ENCODE data around the gene PTPMT1. TPM values are rescaled to one million over a fixed set of nuclear protein-coding genes. Genes with fewer than 3 reads are reported as not detected.

PTPMT1 gene
- total RNA-seq, 1 donor from 2014 or later, result 34.9 TPM

DNA sequence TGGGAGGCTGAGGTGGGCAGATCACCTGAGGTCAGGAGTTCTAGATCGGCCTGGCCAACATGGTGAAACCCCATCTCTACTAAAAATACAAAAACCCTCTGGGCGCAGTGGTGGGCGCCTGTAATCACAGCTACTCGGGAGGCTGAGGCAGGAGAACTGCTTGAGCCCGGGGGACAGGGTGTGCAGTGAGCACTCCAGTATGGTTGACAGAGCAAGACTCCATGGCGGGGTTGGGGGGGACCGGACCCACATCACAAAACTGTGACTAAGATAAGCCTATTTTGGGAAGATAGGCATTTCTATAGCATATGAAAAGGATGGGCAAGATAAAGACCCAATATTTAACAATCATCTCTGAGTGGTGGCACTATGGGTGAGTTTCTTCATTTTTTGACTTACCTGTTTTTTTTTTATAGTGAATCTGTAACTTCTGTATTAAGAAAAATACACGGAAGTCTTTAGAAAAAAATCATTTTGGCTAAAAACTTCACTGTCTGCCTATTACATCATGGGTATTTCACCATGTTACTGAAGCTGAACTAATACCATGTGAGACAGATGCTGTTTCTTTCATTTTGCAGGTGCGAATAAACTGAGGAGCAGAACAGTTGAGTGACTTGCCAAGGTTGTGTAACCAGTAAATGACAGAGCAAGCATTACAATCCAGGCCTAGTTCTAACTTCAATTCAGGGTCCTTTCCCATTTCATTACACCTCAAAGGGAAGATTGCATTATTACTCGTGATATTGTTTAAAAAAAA is 14.9 kb upstream of the PTPMT1 start:
- peaks cover 13% of the 10 kb centered on the region for H3K36me3 Mint-ChIP-seq (ENCODE audit: low read depth, unreplicated experiment)
- H3K27ac Mint-ChIP-seq (ENCODE audit: unreplicated experiment), result peak overlapping the region; percentile 57
- TF ChIP-seq CTCF (IDR thresholded peaks at IDR 0.05; ENCODE audit: unreplicated experiment), result no peak
- peaks cover 8% of the 10 kb centered on the region for H3K27me3 Mint-ChIP-seq (ENCODE audit: unreplicated experiment)
- DNase-seq (ENCODE audit: low spot score), result no peak
- H3K4me3 Mint-ChIP-seq (ENCODE audit: unreplicated experiment), result peak overlapping the region; percentile 66
- H3K9me3 Mint-ChIP-seq (ENCODE audit: unreplicated experiment), result no peaks in the 10 kb centered on the region
- H3K4me1 Mint-ChIP-seq (ENCODE audit: unreplicated experiment), result peaks cover 24% of the 10 kb centered on the region

DNA sequence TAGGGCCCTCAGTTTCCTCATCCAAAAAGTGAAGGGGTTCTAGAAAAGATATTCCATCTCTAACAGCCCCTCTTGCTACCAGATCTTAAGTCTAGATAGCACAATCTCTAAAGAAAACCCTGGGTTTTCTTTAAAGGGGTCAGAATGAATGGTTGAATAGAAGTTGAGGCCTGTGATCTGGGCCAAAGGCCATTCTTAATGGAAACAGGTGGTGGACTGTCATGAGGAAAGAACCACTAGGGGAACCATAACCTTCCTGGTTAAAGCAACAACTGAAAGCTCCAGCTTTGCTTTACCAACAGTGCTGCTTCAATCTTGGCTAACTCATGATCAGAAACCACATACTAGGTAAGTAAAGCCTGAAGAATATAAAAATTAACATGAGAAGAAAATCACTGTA is 14.3 kb upstream of the PTPMT1 start:
- no peak for DNase-seq (ENCODE audit: low spot score)
- Mint-ChIP-seq H3K36me3 (ENCODE audit: low read depth, unreplicated experiment) (peaks cover 13% of the 10 kb centered on the region), H3K9me3 (ENCODE audit: unreplicated experiment) (no peaks in the 10 kb centered on the region), H3K4me1 (ENCODE audit: unreplicated experiment) (peaks cover 24% of the 10 kb centered on the region), H3K4me3 (ENCODE audit: unreplicated experiment) (peak overlapping the region; percentile 100), H3K27ac (ENCODE audit: unreplicated experiment) (peak overlapping the region; percentile 83), H3K27me3 (ENCODE audit: unreplicated experiment) (peaks cover 8% of the 10 kb centered on the region)
- no peak for TF ChIP-seq CTCF (IDR thresholded peaks at IDR 0.05; ENCODE audit: unreplicated experiment)

DNA sequence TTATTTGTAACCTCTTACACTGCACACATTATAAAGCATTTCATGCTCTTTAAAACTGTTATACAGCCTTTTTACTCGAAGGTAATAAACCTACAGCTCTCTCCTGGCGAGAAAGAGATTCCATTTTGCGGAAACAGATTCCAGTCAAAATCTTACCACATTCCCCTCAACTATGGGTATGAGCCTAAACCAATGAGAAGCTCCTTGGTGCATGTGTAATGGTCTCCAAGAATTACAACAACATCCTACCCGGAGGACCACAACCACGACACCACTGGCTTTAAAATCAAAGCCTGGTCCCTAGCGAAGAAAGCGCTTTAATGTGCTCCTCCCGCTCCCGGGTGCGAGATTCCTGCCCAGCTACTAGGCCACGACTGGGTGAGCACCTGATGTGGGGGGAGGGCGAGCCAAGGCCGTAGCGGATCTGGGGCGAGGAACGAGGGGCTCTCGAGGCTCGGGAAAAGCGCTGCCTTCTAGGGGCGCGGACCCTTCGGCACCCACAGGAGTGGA is 13.3 kb upstream of the PTPMT1 start:
- DNase-seq (ENCODE audit: low spot score), result peak; percentile 44
- Mint-ChIP-seq H3K9me3 (ENCODE audit: unreplicated experiment) (no peaks in the 10 kb centered on the region), H3K27me3 (ENCODE audit: unreplicated experiment) (peaks cover 8% of the 10 kb centered on the region), H3K4me3 (ENCODE audit: unreplicated experiment) (peak overlapping the region; percentile 100), H3K36me3 (ENCODE audit: low read depth, unreplicated experiment) (peaks cover 13% of the 10 kb centered on the region), H3K4me1 (ENCODE audit: unreplicated experiment) (peaks cover 24% of the 10 kb centered on the region), H3K27ac (ENCODE audit: unreplicated experiment) (peak overlapping the region; percentile 100)
- peak; percentile 2 for TF ChIP-seq CTCF (IDR thresholded peaks at IDR 0.05; ENCODE audit: unreplicated experiment)

DNA sequence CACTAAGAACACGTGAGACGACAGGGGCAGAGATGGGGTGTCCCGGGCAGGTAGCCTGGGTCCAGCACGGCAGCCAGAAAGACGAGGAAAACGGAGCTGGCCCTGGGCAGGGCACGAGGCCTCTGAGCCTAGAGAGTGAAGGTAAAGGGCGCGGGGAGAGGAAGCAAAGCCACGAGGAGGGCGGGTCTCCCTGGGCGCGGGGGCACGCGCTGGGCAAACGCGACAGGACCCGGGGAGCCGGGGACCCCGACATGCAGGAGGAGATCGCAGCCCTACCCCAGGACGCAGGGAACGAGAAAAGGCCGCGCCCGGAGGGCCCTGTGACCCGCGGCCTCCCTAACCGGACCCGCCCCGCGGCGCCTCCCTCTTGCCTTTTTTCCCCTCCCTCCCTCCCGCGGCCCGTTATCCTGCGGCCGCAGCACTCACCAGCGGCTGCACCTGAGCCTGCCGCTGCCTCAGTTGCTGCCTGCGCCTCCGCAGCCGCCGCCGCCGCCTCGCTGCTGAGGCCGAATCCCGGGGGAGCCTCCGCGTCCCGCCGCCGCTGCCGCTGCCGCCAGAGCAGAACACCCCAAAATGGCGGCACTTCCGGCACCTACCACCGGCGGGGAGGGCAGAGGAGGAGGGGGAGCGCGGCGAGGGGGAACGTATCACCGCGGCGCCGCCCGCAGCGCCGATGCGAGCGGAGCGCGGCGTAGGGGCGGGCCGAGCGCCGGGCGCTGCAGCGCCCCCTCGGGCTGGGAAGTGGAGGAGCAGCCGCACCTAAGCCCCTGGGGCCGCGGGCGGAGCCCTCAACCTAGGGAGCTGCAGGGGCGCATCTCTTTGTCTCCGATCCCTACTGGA is 12.6 kb upstream of the PTPMT1 start, which contains the start of gene CELF1:
CELF1 (minus strand) TSS at position 567 of the 840 bp plus-strand sequence. CDS start 53,609 bp downstream, outside the sequence.
- Mint-ChIP-seq H3K36me3 (ENCODE audit: low read depth, unreplicated experiment) (peaks cover 13% of the 10 kb centered on the region), H3K4me3 (ENCODE audit: unreplicated experiment) (peak within 1 kb of the TSS; percentile 100), H3K4me1 (ENCODE audit: unreplicated experiment) (peaks cover 24% of the 10 kb centered on the region), H3K27ac (ENCODE audit: unreplicated experiment) (peak within 1 kb of the TSS; percentile 100), H3K27me3 (ENCODE audit: unreplicated experiment) (peaks cover 8% of the 10 kb centered on the region), H3K9me3 (ENCODE audit: unreplicated experiment) (no peaks in the 10 kb centered on the region)
- TF ChIP-seq CTCF (IDR thresholded peaks at IDR 0.05; ENCODE audit: unreplicated experiment), result peak; percentile 92
- peak; percentile 95 for DNase-seq (ENCODE audit: low spot score)
